Daoy (cell line): Measurements from ENCODE around the gene HINT1. TPM values are rescaled to one million over a fixed set of nuclear protein-coding genes. Genes with fewer than 3 reads are reported as not detected.

Experiments used
- DNase-seq: peaks from one replicate; pipeline ENCODE4 v3.0.0-alpha.2; 2015; ENCODE audit warnings: low read depth
- total RNA-seq: library from RNA; depleted of rRNA; stranded (reverse); fragments of >200 nt; shearing (Covaris generic); gene quantifications from 2 replicates; pipeline ENCODE4 v1.2.3, GENCODE V29; 2014; rRNA removed

Gene HINT1
- total RNA-seq, 1 experiment from 2014 or later = 408 TPM

DNA sequence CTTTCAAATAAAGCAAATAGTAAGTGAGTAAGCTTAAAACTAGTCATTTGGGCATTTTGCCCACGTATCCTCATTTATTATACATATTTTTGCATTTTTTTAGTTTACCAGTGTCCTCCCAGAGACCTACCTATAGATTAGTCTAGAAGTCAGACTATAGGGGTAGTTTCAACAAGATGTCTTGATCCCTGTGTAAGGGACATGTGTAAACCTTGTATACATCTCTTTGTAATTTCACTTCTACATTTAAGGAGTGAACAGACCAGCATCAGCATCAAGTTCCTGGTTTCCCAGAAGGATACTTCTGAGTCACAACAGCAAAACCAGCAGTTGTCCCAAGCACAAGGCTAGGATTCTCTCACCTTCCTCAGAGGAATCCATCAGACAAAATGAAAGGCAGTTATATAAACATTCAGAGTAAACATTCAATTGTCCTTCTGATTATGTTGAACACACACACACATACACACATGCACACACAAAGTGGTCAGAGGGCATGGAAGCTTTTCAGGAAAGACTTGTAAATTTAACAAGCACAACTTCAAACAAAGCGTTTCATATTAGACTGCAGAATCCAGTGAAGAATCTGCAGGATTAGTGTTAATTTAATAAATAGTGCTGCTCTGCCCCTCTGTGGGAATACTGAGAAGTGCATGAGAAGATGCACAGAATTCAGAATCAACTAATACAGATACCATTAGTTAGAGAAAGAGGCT lies 55.4 kb downstream of the HINT1 start:
- DNase-seq = no peak

Other genes starting within 250 kb of the HINT1 start
- gene LYRM7, start 5.7 kb upstream of the HINT1 start, total RNA-seq = 14.9 and 22.0 TPM in 2 replicates
- 39.6 and 47.2 TPM in 2 replicates for gene CDC42SE2, start 98.8 kb upstream of the HINT1 start, total RNA-seq